Adipose tissue (tissue), 3 donors: ENCODE measurements around the gene CD82. TPM values are rescaled to one million over a fixed set of nuclear protein-coding genes. Genes with fewer than 3 reads are reported as not detected.

Experiments used
- H3K27ac ChIP-seq: one replicate; pipeline ENCODE4 v1.5.1; 2013; ENCODE audit warnings: low read depth, low read length
- WGBS, 3 donors: extraction: QIAGEN DNeasy Blood & Tissue Kit; methylation state at CpG; one replicate each; pipeline ENCODE4 v1.1.7; 2013; 5-methylcytosine and 5-hydroxymethylcytosine counted together
- polyA plus RNA-seq, 3 donors: library from polyadenylated mRNA; stranded (reverse); fragments of 200-250 nt; gene quantifications; one replicate each; pipeline ENCODE4 v1.2.3, GENCODE V29; 2013
- donor health status: healthy with polysubstance abuse.
- donor health status: Bipolar disorder and iron deficiency.
- donor health status: healthy.

CD82 gene
- polyA plus RNA-seq, 3 donors: 17.4 to 31.7 (median 30.1) TPM

- WGBS, 3 donors: 27 to 59% (median 32%) methylated on average over 14 to 15 of the region's 15 CpGs
Measured at GRCh38 chr11:44568658-44569473, 3.4 kb downstream of the CD82 start.

DNA sequence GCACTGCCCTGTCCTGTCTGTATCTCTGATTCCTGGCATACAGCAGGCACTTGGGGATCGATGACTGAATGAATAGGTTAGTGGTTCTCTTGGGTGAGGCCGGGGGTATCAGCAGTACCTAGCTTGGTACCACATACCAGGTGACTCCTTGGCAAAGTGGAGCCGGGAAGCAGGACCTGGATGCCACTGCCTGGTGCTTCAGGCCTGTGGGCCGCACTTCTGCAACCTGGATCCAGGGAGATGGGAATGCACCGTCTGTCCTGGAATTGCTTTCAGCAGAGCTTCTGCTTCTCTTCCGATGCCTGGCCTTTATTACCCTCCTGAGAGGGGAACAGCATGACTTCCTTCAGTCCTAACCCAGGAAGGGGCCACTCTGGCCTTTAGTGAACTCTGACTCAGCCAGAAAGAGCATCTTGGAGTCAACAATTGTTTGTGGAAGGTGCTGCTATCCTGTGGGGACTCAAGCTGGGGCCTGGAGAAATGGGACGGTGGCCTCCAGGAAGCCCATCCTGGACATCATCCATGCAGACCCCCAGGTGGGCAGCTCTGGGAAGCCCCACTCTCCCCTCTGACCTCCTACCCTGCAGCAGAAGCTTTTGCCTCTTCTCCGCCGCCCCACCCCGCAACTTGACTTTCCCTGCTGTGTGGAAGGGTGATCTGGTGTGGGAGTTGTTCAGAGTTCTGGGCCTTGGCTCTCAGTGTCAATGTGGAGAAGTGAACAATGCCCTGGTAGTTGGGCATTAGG is 5.1 kb downstream of the CD82 start:
- no peak overlapping the region for H3K27ac ChIP-seq
- 70 to 89% (median 78%) methylated on average over 10 of the region's 10 CpGs for WGBS, 3 donors

More at GRCh38 chr11:44568658-44569473, 3.4 kb downstream of the CD82 start:
- peak overlapping the region; percentile 49 for H3K27ac ChIP-seq

DNA sequence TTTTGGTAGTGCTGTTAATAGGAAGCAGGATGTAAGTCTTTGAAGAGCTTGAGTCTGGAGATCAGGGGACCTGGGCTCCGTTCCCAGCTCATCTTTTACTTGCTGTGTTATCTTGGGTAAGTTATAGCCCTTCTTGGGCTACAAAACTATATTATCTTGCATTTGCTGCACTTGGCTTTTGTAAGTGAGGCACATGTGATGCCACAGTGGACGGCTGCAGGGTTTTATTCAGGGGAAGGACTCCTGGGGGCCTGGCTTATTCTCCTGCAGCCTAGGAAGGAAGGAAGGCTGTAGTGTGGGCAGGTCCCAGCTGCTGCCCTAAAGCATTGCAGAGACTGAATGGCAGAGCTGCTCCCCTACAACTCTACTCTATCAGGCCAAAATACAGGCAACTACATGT is 6.4 kb downstream of the CD82 start:
- WGBS, 3 donors: 46 to 73% (median 46%) methylated on average over 2 of the region's 2 CpGs
- no peak overlapping the region for H3K27ac ChIP-seq

- H3K27ac ChIP-seq: no peak overlapping the region
- WGBS, 3 donors: 92 to 99% (median 95%) methylated on average over 7 of the region's 7 CpGs
Measured at GRCh38 chr11:44572436-44572835, 7.0 kb downstream of the CD82 start.

DNA sequence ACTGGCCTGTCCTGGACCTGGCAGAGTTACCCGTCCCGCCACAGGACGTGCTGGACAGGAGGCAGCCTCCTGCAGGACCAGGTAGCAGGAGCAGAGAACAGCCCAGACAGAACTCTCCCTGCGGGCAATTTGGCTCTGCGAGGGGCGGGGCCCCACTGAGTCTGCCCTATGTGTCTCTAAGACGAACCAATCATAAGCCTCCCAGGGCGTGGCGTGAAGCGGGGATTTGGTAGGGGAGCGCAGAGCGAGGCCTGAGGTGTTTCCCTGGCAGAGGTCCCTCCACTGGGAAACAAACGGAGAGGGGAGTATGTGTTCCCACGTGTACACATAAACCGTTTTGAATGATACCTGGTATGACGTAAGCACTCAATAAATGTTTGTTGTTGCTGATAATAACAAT is 7.4 kb downstream of the CD82 start:
- H3K27ac ChIP-seq: no peak overlapping the region
- 75 to 91% (median 85%) methylated on average over 15 to 16 of the region's 16 CpGs for WGBS, 3 donors

DNA sequence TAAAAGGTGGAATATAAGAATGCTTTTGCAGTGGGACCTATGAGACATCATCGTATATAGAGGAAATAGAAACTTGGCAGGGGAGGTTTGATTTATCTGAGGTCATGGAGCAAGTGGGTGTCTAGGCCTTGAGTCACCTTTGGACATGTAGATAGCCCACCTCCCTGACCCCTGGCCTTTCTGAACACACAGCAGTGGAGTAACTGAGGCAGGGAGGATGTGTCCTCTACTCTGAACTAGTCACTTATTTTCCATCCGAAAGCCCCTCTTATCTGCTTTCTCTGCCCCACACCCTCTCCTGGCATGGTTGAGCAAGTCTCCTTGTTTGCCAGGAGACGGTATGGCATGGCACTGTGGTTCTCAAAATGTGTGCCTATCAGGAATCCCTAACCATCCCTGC is 7.9 kb downstream of the CD82 start:
- H3K27ac ChIP-seq: no peak overlapping the region

GRCh38 chr11:44574610-44575287 is 9.3 kb downstream of the CD82 start:
- no peak overlapping the region for H3K27ac ChIP-seq
- 53 to 62% (median 58%) methylated on average over 5 of the region's 5 CpGs for WGBS, 3 donors

More for the DNA sequence above, 7.9 kb downstream of the CD82 start:
- 61 to 66% (median 63%) methylated on average over 3 of the region's 3 CpGs for WGBS, 3 donors

DNA sequence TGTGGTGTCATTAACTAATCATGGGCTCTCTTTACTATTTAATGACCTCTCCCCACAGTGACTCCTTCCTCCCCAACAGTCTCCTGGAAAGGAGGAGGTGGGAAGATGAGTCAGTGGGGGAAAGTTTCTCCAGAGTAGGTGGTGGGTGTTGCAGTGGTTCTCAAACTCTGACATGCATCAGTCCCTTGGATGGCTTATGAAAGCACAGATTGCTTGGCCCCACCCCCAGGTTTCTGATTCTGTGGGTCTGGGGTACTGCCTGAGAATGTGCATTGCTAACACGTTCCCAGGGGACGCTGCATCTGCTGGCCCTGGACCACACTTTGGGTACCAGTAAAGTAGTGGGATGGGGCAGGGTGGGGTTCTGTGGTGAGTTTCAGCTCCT is 9.8 kb downstream of the CD82 start:
- H3K27ac ChIP-seq: no peak overlapping the region
- 87 to 92% (median 87%) methylated on average over 2 of the region's 2 CpGs for WGBS, 3 donors

- WGBS, 3 donors: 89 to 94% (median 93%) methylated on average over 5 of the region's 5 CpGs
- H3K27ac ChIP-seq: no peak overlapping the region
Measured at GRCh38 chr11:44575962-44576361, 10.5 kb downstream of the CD82 start.

- 91 to 98% (median 92%) methylated on average over 4 of the region's 4 CpGs for WGBS, 3 donors
- H3K27ac ChIP-seq: no peak overlapping the region
Measured at GRCh38 chr11:44576656-44577055, 11.2 kb downstream of the CD82 start.

DNA sequence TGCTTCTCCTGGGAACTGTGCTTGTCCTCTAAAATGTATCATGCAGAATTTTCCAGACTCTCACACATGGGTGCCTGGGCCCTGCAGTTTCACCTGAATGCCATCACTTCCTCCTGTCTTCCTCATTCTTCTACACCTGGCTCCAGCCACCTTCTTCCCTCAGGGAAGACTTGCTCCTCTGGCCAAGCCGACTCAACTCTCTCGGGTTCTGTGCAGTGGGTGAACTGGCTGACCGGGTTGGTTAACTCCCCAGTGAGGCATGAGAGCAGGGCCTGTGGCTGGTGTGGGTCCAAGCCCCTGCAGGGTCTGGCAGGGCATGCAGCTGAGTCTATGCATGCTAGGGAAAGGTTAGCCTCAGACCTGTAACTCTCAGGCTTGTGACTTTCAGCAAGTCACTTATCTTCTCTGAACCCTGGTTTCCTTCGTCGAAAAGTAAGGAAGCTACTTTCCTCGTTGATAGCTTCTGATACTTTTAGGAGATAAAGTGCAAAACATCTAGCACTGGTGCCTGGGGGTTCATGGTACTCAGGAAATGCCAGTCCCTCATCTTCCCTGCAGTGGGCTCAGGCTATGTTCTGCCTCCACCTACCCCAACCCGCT is 11.9 kb downstream of the CD82 start:
- 51 to 78% (median 72%) methylated on average over 7 of the region's 7 CpGs for WGBS, 3 donors
- no peak overlapping the region for H3K27ac ChIP-seq

- 52 to 76% (median 67%) methylated on average over 5 of the region's 5 CpGs for WGBS, 3 donors
- no peak overlapping the region for H3K27ac ChIP-seq
Measured at GRCh38 chr11:44578279-44578678, 12.8 kb downstream of the CD82 start.

- WGBS, 3 donors: 44 to 79% (median 59%) methylated on average over 4 to 6 of the region's 6 CpGs
- H3K27ac ChIP-seq: no peak overlapping the region
Measured at GRCh38 chr11:44579302-44579761, 13.9 kb downstream of the CD82 start.

DNA sequence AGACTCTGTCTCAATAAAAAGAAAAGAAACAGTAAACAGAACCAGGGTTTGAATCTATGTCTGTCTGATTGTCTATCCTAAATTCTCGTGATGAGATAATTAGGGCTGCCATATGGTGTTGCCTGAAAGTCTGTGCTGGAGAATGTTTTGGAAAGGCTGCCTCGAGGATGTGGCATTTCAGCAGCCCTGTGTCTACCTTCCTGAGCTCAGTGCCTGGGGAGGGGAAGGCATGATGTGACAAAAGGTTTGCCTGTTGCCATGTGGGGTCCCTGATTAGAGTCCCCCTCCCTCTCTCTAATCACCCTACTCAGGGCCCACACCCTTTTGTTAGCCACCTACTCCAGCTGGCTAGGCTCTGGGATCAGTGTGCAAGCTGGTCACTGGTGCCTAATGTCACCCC is 15.2 kb downstream of the CD82 start:
- H3K27ac ChIP-seq: no peak overlapping the region
- 77 to 93% (median 81%) methylated on average over 2 of the region's 2 CpGs for WGBS, 3 donors

- 67 to 84% (median 80%) methylated on average over 3 of the region's 3 CpGs for WGBS, 3 donors
- H3K27ac ChIP-seq: no peak overlapping the region
Measured at GRCh38 chr11:44581246-44581645, 15.8 kb downstream of the CD82 start.

DNA sequence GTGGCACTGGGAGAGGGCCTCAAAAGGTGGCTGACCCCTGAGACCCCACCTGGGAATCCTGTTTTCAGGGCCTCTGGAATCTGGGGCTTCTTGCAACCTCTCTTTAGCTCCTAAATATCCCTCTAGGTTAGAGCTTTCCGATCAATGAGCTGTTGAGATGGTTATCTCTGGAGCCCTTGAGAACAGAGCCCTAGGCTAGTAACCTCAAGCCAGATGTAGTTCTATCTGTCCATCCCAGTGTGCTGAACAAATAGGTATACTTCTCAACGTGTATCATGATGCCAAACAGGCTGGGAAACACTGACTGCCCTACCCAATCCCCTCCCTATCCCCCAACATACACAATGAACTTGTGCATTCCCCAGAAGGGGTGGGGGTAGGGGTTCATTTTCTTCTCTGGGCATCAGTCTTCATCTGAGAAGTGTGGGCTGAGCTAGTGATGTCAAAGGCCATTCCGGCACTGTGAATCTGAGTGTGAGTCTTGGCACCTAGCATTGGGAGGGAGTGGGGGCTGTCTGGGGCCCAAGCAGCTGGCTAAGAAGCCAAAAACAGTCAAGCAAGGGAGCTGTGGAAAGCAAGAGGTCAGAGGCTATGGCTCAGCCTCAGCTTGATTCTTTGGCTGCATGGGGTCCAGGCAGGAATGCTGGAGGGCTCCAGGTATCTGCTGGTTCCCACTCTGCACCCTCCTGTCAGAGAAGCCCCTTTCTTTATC is 17.3 kb downstream of the CD82 start:
- H3K27ac ChIP-seq: no peak overlapping the region
- WGBS, 3 donors: 75 to 90% (median 83%) methylated on average over 3 of the region's 3 CpGs

GRCh38 chr11:44583353-44583669 is 17.8 kb downstream of the CD82 start:
- no peak overlapping the region for H3K27ac ChIP-seq
- WGBS, 3 donors: 90 to 100% (median 97%) methylated on average over 2 of the region's 2 CpGs

DNA sequence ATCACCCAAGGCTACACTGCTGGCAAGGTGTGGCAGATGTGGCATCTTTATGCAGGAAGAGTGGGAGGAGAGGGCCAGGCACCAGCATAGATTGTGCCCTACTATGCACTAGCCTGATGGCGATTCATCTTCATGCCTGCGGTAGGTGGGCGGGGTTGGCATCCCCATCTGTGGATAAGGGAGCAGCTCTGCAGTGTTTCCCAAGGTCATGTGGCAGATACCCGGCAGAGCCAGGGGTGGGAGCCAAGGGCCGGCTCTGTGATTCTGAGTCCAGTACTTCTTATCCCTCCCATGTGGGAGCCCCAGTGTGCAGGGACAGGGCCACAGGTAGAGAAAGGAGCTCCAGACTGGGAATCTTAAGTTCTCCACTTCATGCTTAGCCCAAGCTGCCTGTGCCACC is 20.0 kb downstream of the CD82 start:
- no peak overlapping the region for H3K27ac ChIP-seq
- 56 to 84% (median 73%) methylated on average over 5 of the region's 5 CpGs for WGBS, 3 donors
